Subcutaneous adipose tissue (tissue), 4 donors: ENCODE measurements around the gene TAAR9. TPM values are rescaled to one million over a fixed set of nuclear protein-coding genes. Genes with fewer than 3 reads are reported as not detected.

ENCODE experiments used
- total RNA-seq, 4 donors: library from RNA; depleted of rRNA; stranded (reverse); fragments of >200 nt; gene quantifications; one replicate each; pipeline ENCODE4 v1.1.0, GENCODE V29; 2016
- TF ChIP-seq, protein P1 (sequence below): fragments of 450-650 bp; IDR thresholded peaks from one replicate; pipeline ENCODE4 v1.5.1; 2016; ENCODE audit warnings: low read depth, mild to moderate bottlenecking, control low read depth, antibody characterized with exemption, moderate library complexity

The TAAR9 gene, protein sequence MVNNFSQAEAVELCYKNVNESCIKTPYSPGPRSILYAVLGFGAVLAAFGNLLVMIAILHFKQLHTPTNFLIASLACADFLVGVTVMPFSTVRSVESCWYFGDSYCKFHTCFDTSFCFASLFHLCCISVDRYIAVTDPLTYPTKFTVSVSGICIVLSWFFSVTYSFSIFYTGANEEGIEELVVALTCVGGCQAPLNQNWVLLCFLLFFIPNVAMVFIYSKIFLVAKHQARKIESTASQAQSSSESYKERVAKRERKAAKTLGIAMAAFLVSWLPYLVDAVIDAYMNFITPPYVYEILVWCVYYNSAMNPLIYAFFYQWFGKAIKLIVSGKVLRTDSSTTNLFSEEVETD
- not detected for total RNA-seq

DNA sequence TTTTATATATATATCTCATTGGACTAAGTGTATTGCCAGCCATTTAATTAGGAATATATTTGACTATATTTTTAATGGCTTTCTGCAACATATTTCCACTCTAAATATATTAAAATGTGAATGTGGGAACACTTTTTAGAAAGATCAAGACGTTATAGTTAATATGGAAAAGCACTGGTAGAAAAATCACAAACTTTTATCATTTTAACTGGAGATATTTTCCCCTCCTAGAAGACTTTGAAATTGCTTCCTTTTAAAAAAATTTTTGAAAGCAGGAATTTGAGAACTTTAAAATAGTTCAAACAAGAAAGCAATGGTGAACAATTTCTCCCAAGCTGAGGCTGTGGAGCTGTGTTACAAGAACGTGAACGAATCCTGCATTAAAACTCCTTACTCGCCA lies at the start of gene TAAR9:
TAAR9 (plus strand) TSS at position 301 of the 400 bp plus-strand sequence; CDS start at position 314, 13 bp downstream.
- TF ChIP-seq, protein P1, sequence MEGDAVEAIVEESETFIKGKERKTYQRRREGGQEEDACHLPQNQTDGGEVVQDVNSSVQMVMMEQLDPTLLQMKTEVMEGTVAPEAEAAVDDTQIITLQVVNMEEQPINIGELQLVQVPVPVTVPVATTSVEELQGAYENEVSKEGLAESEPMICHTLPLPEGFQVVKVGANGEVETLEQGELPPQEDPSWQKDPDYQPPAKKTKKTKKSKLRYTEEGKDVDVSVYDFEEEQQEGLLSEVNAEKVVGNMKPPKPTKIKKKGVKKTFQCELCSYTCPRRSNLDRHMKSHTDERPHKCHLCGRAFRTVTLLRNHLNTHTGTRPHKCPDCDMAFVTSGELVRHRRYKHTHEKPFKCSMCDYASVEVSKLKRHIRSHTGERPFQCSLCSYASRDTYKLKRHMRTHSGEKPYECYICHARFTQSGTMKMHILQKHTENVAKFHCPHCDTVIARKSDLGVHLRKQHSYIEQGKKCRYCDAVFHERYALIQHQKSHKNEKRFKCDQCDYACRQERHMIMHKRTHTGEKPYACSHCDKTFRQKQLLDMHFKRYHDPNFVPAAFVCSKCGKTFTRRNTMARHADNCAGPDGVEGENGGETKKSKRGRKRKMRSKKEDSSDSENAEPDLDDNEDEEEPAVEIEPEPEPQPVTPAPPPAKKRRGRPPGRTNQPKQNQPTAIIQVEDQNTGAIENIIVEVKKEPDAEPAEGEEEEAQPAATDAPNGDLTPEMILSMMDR = no peak

DNA sequence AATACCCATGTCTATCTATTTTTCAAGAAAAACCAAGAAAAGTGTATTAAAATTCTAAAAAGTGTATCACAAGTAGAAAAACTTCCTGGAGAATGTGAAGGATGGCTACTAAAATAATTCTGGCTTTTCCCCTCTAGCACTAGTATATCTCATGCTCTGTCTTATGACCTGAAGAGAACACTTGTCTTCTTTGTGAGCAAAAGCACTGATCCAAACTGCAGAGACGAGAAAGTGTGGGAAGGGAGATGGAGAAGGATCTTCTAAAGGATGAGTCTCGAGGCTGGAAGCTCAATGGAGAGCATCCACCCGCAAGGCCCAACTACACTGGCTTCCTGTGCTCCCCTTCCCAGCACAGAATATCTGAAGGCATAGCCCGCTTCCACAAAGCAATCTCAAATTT lies 48.7 kb upstream of the TAAR9 start:
- TF ChIP-seq, protein P1 = no peak

DNA sequence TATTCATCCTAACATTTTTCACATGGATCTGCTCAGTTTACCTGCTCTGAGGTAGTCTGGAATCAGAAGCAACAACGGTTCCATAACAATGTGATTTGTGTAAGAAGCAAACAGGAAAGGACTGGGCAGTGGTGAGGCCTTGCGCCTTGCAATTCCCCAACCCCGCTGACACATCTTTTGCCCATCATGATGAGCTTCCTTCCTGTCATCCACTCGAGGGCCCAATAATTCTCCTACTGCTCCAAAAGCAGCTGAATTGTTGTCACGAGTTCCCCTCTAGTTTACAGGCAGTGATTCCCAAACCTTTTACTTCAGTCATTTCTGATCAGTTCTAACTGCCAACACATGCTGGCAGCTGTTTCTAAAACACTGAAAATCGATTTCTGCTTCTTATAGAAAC lies 48.1 kb upstream of the TAAR9 start:
- TF ChIP-seq, protein P1 = no peak

DNA sequence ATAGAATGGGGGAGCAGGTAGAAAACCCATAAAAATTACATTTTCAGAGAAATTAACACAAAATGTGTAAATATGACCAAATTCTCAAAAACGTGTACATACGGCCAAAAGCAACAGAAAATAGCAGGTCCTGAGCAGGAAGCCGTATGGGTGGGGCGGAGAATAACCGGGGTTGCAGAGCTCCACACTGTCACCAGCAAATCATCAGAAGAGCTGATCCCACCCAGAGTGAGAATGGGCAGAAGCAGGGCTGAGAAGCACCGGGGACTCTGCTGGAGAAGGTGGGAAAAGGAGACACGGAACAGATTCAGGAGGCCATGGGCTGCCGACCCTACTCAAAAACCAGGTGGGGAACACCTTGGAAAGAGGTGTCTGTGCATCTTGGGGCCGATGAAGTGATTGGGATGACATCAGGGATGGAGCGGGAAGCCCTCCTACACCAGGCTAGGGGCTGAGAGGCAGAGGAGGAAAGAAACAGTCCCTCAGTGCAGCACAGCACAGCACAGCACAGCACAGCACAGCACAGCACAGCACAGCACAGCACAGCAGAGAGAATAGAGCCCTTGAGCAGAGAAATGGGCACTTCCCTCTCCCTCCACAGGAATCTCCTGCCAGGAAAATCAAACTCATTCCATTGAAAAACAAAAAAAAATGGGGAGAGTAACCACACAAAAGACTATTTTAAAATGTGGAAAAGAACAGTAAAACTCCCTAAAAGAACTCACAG lies 47.4 kb upstream of the TAAR9 start:
- TF ChIP-seq, protein P1 = no peak

DNA sequence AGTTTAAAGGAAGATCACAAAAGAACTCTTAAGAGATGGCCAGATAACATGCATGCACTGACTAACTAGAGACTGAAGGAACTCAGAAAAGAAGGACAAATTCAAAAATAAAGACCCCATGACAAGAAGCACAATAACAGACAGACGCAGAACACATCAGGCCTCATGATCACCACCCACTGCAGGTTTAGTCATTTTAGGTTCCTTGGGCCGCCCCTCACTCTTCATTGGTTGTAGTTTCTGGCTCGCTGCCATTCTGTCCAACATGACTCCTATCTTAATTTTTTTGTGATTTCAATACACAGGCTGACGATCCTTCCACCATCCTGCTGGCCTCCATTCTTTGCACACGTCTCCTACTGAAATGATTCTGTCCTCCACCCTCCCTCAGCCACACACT lies 46.8 kb upstream of the TAAR9 start:
- TF ChIP-seq, protein P1 = no peak

DNA sequence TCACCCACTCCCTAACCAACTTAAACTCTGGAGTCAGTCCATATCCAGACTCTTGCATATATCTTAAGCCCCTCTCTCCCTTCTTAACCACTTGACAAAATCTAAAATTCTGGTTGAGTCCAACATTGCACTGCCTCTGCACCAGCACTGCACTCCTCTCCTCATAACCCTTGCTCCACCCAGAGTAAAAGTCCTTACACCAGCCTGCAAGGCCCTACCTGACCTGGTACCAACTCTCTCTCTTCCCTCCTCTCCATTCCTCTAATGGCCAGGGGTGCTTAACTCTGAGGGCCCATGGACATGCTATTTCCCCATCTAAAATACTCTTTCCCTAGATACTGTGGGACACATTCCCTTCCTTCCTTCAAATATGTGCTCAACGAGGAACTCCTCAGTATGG lies 46.2 kb upstream of the TAAR9 start:
- TF ChIP-seq, protein P1 = no peak

DNA sequence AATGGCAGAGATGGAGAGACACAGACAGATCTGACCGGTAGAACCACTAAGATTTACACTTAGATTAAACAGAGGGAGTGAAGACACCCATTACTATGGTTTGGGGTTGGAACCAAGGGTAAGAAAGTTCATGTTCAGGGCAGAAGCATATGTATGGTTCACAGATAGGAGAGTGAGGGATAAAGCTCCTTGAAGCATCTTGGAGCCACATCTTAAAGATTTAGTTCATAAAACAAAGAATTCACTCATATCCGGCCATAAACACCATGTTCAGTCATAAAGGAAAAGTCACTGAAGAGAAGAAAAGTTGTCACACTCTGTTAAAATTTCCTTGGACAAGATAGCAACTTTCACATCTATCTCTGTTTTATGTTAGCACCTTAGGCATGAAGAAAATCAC lies 43.1 kb upstream of the TAAR9 start:
- TF ChIP-seq, protein P1 = no peak
